Stimulated activated CD8-positive, alpha-beta memory T cell treated with anti-CD3 and anti-CD28 coated beads, Interleukin-7, amount 100 ng/mL, for 4 hours (primary cell): ENCODE measurements around the gene AOPEP.

Experiments
- DNase-seq, 2 donors: peaks; one replicate each; pipeline ENCODE4 v3.0.0-alpha.2; 2020; ENCODE audit warnings: low read depth in 2 of 2

Gene AOPEP

DNA sequence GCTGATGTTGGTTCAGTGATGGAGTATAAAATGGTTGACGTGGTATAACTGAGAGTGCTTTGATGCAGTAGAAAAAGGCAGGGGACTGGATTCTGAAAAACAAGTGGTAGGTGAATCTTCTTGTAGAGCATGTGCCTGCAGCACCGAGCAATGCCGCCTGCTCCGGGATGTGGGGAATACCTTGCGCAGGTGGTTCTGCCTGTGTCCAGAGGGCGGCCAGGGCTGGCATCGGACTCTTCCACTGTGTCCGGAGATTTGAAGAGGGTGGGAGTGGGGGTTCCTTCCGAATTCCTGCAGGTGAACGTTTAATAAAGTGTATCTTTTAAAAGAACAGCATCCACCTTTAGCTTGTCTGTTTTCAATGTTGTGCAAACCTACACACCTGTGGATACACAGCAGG, 353.0 kb downstream of the AOPEP start:
- DNase-seq = no peak

DNA sequence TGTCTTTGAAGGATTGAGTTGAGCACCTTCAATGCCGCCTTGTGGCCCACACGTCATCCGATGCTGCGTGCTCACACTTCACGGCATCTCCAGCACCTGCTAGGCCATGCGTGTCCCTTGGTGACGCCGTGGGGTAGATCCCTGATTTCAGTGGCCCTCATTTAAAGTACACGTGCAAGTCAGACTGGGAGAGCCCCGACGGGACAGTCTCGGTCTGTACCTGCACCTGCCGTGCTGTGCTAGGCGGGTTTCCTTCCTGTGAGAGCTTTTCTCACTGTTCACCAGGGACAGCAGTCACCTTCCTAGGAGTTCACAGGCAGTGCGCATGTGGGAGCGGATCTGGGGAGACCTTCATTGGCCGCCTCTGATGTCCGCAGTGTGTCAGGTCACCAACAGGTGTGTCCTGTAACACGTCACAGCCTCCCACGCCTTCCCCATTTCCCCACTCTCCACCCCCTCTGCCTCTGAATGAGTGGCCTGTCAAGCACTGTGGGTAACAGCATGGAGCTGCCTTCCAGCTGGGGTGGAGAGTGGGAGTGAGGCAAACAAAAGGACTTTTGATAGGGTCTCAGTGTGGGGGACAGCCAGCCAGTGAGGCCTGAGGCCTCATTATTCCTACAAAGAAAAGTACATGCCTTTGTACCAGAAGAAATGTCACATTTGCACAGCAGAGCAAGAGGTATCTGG, 354.6 kb downstream of the AOPEP start:
- no peak for DNase-seq

DNA sequence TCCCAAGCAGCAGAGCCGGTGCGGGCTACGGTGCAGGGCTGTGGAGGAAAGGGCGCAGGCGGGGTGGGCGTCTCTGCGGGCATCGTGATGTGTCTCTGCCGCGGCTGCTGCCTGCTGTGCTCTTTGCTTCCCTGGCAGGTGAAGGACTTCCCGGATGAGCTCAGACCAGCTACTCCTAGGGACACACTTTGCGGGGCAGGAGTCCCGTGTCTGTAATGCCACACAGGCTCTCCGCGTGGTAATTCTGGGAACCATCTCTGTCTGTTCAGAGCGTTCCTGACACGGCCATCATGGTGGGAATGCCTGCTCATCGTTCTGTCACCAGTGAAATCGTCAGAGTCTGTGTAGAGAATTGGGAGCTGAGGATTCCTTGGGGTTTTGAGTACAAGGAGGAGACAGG, 355.5 kb downstream of the AOPEP start:
- no peak for DNase-seq

DNA sequence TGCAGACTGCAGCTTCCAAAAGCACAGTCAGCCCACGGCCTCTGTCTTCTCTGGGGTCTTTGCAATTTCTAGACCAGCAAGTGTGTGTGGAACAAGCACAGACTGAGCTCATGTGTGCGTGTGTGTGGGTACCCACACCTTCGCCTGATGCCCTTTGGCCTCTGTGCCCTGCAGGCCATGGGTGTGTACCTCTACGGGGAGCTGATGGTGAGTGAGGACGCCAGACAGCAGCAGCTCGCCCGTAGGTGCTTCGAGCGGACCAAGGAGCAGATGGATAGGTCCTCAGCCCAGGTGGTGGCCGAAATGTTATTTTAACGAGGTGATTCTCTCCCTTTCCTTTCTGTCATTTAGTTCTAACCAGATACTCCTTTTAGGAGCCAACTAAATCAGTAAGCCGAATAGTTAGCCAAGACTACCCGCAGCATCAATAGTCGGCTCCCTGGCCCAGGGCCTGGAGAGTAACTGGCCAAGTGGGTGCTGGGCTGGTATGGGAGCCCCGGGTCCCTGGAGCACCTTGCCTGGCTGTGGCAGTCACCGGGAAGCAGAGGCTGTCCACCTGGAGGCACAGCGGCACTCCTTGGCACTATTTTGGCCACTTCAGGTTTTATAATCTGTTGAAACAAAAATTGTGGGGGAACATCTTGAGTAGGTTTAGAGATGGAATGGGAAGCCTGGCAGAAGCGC, 356.0 kb downstream of the AOPEP start:
- DNase-seq = no peak

DNA sequence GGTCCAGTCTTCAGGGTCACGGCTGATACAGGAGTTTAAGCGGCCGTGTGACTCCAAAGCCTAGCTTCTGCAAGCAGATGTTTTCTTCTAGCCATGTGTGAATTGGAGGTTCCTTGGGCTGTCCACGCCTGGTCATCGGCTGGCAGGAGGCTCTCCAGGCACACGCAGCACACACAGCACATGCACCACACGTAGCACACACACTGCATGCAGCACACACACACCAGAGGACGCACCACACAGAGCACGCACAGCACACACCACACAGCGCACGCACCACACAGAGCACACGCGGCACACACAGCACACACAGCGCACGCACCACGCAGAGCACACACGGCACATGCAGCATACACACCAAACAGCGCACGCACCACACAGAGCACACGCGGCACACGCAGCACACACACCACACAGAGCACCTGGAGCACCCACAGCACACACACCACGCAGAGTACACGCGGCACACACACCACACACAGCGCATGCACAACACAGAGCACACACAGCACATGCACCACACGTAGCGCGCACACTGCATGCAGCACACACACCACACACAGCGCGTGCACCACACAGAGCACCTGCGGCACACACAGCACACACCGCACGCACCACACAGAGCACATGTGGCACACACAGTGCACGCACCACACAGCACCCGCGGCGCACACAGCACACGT, 356.7 kb downstream of the AOPEP start:
- DNase-seq = no peak

DNA sequence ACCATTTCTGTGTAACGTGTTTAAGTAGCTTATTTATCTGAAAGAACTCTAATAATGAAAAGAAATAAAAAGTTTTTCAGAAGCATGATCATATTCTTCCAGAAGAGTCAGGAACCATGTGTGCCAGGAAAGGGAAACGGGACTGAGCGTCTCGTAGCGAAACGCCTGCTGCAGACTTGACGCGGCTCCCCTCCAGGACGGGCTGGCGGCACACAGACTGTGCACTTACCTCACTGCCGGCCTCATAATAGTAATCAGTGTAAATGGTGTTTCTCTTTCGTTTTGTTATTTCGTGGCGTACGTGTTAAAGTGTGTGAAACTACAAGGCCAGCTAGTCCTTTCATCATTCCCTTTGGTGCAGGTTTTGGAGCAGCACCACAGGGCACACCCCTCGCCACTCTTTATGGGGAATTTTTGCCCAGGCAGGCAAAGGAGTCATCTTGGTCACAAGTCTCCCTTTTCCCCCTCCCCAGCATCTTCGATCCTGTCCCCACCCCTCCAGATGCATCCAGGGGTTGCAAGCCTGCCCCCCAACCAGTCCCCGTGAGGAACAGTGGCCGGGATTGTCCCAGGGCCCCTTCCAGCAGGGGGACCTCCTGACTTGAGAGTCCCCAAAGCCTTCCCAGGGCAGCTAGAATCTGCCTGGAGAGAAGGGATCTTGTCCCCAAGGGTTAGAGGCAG, 357.9 kb downstream of the AOPEP start:
- DNase-seq = no peak

DNA sequence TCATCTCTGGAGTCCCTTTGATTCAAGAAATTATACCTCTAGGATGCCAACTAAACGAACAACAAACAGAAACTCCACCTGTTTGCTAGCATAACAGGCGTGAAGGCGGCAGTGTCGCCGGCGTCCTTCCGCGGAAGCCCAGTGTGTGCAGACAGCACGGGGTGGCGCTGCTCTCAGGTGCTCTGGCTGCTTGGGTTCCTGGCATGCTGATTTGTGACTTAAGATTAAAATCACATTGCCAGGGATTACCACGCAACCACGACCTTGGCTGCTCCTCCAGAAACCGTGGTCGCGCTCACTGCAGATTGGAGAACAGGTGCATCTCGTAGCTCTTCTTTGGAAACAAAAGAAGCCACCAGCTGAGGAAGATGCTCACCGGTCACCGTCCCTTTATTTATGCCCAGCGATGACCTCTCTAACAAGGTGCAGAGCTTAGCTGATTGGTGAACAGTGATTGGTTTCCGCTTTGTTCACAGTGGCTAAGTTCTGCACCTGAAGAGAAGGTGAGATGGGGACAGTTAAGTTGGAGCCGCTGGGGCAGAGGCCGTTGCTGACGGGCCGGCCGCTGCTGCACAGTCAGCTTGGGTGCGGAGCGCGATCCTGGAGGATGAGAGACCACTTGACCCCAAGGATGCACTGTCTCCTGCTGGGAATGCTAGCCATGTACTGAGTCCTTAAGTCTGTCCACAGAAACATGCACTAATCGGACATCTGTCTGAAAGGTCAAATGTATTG, 358.7 kb downstream of the AOPEP start:
- DNase-seq = no peak

DNA sequence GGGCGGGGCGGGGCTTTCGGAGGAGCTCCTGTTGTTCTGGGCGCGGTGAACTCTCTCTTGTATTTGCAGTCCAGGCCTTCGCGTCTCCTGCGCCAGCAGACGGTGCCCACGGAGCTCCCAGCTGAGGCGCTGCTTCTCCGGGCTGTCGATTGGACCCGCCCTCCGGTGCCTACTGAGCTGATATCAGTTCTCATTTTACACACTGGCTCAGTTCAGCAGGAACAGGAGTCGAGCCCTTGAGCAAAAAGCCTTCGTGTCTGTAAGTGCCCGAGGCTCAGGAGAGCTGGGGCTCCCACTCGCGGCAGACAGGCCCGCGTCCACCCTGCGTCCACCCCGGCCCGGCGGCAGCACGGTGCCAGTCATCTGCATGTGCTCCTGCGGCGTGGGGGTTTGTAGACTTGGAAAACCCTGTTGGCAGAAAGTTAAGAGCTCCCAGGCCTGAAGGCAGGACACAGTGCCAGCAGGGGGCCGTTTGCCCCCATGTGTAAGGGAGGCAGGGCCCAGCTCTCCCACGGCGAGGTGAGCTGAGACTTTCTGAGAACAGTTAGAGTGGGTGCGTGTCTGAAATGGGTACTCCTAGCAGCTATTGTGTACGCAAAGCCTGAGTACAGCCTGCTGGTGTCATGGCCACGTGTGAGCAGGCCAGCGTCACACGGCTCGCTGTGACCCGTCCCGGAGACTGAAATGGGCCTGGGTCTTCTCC, 359.5 kb downstream of the AOPEP start:
- DNase-seq = no peak

DNA sequence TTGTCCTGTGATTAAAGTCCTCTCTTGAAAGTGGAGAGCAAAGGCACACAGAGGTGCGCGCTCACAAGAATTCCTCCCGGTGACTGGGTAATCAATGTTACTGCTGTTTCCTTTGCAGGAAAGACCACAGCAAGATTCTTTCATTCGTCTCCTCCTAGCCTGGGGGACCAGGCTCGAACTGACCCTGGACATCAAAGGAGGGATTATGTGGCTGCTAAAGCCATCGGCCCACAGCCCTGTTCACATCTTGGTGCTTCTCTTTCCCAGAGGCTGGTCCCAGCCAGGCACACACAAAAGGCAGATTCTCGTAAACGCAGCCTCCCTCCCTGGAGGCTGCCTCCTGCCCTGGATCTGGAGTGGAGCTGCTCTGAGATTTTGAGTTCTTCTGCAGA, 360.1 kb downstream of the AOPEP start:
- DNase-seq = no peak

DNA sequence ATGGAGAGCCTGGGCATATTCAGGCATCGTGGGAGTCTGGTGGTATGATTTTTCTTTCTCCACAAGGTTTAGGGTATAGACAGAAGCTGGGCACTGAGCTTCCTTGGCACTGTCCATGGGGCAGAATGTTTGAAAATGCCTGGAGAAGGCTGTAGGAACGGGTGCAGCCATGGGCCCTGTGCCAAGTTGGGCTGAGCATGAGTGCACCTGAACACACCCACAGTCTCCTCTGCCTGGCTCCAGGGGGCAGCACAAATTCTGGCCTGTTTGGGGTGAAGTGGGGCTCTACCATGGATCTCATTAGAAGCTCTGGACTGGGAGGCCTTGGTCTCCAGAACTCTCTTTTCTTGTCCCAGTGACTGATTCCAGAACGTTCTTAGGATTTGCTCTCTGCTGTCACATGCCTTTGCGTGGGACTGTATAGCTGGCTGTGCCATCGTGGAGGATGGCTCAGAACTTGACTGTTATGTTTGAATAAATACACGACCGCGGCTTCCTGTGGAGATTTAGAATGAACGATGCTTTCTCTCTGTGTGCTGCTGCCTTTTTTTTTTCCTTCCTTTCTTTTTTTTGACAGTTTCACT, 361.3 kb downstream of the AOPEP start:
- DNase-seq = no peak

DNA sequence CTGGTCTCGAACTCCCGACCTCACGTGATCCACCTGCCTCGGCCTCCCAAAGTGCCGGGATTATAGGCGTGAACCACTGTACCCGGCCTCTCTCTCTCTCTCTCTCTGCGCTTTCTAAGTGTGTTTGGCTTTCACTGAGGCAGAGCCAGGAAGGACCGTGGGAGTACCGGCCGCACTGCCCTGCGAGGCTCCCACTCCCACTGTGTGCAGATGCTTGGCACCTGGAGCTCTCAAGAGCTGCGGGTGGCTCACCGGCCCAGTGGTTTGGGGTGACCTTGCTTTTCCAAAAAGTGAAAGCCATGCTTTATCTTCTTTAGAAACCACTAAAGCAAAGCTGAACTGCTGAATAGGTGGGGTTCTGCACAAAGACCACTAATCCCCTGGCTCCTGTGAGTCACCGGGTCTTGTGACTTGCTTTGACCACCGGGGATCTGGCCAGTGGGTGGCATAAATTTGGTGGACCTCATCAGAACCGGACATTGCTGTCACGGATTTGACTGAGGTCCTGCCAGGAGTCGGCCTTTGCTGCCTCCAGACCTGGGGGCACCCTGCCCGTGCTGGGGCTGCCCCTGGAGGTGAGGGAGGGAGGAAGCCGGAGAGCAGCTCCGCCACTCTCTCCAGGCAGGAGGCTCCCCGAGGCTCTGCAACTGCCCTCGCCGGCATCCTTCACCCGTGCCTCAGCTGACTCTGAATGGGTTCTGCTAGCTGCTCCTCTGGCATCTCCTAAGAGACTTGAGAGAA, 362.1 kb downstream of the AOPEP start:
- DNase-seq = no peak

DNA sequence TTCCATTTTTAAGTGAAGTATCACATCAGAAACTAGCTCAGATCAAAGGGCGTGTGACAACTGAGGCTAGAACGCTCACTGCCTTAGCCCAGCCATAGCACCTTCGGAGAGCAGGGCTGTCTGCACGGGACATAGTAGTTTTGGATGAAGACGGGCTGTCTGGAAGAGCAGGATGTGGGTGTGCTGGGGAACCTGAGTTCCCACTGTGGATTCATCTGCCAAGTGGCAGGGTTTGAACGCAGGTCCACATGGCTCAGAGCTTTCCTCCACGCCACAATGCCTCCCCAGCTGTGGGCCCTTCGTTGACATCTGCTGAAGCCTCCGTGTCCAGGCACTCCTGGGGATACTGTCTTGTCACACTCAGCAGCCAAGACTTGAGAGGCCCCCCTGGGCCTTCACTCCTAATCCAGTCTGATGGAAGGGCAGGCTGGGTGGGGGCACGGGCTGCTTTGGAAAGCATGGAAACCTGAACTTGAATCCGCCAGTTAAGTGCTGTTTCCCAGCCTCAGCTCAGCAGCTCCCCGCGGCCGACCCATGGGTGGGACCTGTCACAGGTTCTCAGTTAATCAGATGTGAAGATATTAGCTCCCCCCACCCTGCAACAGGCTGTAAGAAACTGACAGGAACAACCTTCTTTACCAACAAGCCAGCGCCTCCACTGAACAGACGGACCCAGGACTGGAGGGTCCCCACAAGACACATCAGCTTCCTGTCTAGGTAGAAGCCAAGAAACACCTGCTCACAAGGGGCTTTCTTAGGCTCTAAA, 362.9 kb downstream of the AOPEP start:
- DNase-seq = no peak

DNA sequence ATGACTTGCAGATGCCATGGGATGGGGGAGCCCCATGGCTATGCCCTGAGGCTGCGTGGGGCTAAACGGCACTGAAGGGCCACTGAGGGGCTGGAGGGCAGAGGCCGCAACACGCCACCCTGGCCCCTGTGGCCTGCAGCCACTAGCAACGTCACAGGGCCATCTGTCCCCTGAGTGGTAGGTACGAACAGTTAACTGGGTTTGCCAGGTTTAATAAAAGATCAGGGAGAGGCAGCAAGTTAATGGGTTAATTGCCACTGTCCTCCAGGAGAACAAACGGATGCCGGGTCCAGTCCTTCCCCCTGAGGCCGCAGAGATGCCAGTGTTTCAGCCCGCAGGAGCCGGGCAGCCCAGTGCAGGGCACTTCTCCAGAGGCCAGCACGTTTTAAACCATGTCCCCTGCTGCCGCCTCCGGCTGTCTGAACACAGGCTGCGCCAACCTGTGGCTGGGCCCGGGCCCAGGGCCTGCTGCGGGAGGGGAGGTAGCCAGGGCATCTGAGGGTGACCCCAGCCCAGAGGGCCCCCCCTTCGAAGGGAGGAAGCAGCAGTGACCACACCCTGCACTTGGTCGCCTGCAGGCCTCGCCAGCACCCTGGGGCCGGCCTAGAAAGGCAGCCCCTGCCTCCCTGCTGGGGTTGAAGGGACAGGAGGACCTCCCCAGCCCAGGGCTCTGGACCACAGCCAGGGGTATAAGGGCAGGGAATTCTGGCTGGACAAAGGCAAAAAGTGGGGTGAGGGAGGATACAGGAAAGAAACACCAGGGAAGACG, 363.7 kb downstream of the AOPEP start:
- DNase-seq = no peak

DNA sequence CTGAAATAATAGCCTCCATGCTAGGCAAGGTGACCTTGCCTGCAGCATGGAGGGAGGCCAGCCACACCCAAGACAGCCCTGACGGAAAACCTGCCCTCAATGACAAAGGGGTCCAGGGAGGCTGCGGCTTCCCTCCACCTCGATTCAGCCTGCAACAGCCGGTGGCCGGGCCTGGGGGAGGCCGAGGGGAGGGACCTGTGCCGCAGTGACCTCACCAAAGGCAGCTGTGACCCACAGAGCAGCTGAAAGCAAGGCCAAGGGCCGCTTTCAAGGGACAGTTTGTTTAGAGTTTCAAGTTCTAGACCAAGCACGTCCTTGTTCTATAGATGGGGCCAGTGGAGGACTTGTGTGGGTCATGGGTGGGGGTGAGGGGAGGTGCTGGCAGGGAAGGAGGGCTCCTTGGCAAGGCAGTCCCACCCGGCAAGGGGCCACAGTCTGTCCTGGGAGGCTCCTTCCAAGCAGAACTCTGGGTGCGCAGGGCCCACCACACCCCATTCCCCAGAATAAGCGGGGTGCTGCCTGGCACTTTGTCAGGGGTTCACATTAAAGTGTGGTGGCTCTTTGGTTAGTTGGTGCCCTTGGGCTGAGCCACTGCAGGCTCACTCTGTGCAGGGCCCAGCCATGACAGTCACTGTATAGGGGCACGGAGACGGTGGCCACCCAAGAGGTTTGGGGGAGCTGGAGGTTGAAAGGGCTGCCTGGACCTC, 364.5 kb downstream of the AOPEP start:
- no peak for DNase-seq

DNA sequence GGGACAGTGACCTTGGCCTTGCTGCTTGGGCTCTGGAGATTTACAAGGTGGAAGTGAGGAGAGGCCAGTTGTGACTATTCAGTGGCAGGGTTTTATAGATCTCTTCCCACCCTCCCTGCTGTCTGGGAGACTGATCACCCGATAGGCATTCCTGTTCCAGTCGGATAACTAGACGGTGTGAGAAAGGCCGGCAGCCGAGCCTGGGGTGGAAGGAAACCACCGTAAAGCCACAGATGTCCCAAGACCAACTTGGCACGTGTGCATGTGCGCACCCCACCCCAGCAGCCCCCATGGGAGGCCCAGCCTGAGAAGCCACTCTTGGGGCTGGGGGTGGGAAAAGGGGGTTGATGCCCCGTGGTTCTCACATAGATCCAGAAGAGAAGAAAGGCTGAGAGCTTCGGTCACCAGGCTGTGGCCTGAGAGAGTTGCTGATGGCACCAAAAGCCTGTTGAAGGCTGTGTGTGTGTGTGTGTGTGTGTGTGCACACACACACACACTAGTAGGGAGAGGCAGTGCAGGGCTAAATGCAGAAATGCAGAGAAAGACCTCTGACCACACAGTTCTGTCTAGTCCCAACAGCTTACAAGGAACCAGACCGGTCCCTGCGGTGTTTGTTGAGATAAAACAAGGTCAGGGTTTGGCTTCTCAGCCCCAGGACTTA, 365.2 kb downstream of the AOPEP start:
- DNase-seq = no peak

DNA sequence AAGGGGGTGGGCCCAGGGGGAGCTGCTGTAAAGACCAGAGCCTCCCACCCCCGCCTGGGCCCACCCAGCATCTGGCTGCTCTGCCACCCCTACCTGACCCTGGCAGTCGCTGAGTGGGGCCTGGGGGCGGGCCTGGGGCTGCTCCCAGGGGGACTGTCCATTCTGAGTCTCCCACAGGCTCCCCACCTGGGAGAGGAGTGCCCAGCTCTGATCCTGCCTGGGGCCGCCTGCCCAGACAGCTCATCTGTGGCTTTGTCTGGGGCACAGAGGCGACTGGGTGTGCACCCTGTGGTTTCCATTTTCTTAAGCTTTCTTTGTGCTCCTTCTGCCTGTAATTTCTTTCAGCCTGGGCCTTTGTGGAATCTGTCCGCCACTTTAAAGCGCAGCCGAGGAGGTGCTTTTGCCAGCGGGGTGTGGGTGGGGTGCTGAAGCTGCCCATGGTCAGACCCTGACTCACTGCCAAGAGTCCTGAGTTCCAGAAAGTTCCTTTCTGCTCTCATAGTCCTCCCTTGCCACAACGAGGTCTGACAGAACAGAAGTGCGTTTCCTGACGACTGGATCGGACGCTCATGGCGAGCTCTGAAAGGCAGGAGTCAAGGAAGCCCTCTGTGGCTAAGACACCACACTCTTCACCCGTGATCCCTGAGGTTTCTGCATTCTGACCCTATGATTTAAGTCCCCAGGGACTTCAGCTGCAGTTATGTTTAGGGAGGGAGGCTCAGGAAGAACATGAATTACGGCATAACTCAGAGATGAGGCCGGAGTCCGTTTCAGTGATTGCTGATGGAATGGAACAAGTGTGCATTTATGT, 366.0 kb downstream of the AOPEP start:
- DNase-seq = no peak

DNA sequence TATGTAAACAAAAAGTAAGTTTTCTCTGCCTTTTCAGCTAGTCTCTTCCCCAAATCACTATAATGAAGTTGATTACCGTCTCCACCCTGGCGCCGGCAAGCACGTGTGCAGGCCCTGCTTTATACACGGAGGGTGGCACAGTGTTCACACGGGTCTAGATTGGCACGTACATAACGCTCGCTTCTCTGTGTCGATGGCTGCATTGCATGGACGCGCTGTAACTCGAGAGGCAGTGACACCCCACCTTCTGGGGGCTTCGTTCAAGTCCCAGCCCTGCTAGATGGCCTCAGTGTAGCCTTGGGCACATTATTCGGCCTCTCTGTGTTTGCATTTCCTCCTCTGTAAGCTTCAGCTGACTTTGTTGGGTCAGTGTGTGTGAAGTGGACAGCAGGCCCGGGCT, 367.1 kb downstream of the AOPEP start:
- DNase-seq = no peak
